ENCODE results near the gene SAG.

- TF ChIP-seq CTCF (IDR thresholded peaks at IDR 0.05) (no peak), POLR2A (IDR thresholded peaks at IDR 0.05) (no peak)
Observed at GRCh38 chr2:233368756-233369155, 61.1 kb downstream of the SAG start.
